T47D (cell line): ENCODE results near the gene LY9.

Experiments used
- DNase-seq, 2 experiments: peaks; one replicate each; pipeline versions ENCODE4 v3.0.0 to v3.0.0-alpha.2; 2011 to 2012; ENCODE audit warnings: low read depth in 1 of 2, low spot score in 1 of 2
- JUND ChIP-seq: IDR thresholded peaks from 2 replicates; pipeline ENCODE4 v1.6.1; 2012; ENCODE audit warnings: low read depth
- in situ Hi-C: cut with HindIII; loops from 2 replicates; pipeline ENCODE4 v1.10.0; 2016; ENCODE audit warnings: low sequenced_read_pairs, low pct_unique_long_range_greater_than_20kb

Gene LY9

DNA sequence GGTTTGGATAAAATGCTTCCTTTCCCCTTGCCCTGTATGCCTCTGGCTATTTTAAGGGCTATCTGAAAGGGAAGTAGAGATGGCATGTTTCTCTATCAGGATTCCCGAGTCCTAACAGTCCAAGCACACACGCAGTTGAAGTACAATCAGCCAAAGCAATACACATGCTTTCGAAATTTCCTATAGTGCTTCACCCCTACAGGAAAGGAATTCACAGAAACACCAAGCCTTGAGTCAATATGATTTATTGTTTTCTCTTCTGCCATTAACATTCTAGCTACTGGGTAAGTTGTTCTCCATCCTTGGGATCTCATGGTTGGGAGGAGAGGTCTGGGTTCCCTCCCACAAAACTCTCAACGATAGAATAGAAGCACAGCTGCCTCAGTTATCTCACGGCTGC is 80.3 kb downstream of the LY9 start:
- in situ Hi-C loops: no loop called here
- TF ChIP-seq JUND: no peak
- DNase-seq: no peak

DNA sequence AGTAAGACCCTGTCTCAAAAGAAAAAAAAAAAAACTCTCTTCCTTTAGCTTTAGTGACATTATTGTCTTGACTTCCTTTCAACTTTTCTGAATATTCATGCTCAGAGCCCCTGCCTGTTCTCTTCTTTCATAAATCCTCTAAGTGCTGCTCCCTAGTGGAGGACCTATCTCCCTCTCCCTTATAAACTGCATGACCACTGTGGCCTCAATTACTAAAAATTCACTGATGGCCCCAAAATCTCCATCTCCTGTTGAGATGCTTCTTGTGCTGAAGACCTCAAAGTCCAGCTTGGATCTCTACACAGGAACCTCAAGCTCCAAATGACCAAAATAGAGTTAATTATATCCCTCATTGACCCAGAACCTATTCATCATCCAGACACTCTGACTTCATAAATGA is 81.2 kb downstream of the LY9 start:
- in situ Hi-C loops: no loop called here
- no peak for DNase-seq
- no peak for TF ChIP-seq JUND
